Neutrophil (primary cell): ENCODE results near the gene ZNF346.

ENCODE experiments used
- H3K27ac ChIP-seq: fragments of 200-600 bp; sonication (generic); 2 replicates; pipeline ENCODE4 v1.5.1; 2016; ENCODE audit warnings: mild to moderate bottlenecking, moderate library complexity
- H3K27me3 ChIP-seq: fragments of 200-600 bp; sonication (generic); 2 replicates; pipeline ENCODE4 v1.6.0; 2016; ENCODE audit warnings: mild to moderate bottlenecking
- H3K36me3 ChIP-seq: fragments of 200-600 bp; sonication (generic); 2 replicates; pipeline ENCODE4 v1.5.1; 2017
- H3K4me1 ChIP-seq, 2 experiments: fragments of 200-600 bp in 1 of 2; sonication (generic) in 1 of 2; 1 replicate in 1 of 2; 2 replicates in 1 of 2; pipeline versions ENCODE4 v1.5.1 to v1.6.1; 2013 to 2016; ENCODE audit warnings: low read depth in 1 of 2, low read length in 1 of 2, mild to moderate bottlenecking in 1 of 2, moderate library complexity in 1 of 2; ENCODE audit not compliant: control insufficient read depth in 1 of 2, insufficient read depth in 1 of 2
- H3K4me3 ChIP-seq, 2 experiments: fragments of 200-600 bp in 1 of 2; sonication (generic) in 1 of 2; 1 replicate in 1 of 2; 2 replicates in 1 of 2; pipeline ENCODE4 v1.5.1; 2013 to 2016; ENCODE audit warnings: low read depth in 1 of 2, low read length in 1 of 2, mild to moderate bottlenecking in 1 of 2, moderate library complexity in 1 of 2
- H3K9me3 ChIP-seq: fragments of 200-600 bp; sonication (generic); 2 replicates; pipeline ENCODE4 v1.5.1; 2016
- CTCF ChIP-seq: fragments of 200-600 bp; sonication (generic); IDR thresholded peaks from 2 replicates; pipeline ENCODE4 v1.5.1; 2016; ENCODE audit warnings: antibody characterized with exemption

ZNF346 gene

GRCh38 chr5:177083357-177083756 is 60.9 kb downstream of the ZNF346 start:
- H3K27me3 ChIP-seq: peaks cover 57% of the 10 kb centered on the region
- no peak overlapping the region for H3K27ac ChIP-seq
- peaks cover 10 to 11% of the 10 kb centered on the region in 2 experiments for H3K4me1 ChIP-seq
- no peak for TF ChIP-seq CTCF
- H3K9me3 ChIP-seq: no peaks in the 10 kb centered on the region
- no peak overlapping the region for H3K4me3 ChIP-seq
- H3K36me3 ChIP-seq: no peaks in the 10 kb centered on the region

DNA sequence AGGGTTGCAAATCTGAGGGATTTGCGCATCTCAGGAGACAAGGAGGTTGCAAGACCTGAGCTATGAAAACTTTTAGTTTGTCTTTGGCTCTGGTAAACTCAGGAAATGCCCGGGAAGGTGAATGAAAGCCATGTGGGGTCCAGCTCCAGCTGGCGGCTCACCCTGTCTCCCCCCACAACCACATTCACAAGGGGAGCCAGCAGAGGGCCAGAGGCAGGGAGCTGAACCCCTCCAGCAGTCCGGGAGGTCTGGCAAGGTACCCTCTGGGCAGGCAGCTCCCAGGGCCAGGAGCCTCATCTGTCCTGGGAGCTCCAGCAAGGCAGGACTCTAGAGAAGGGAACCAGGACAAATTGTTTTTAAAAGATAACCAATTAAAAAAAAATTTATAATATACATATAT is 61.7 kb downstream of the ZNF346 start:
- no peak for TF ChIP-seq CTCF
- Histone ChIP-seq H3K4me1 (peaks cover 10 to 11% of the 10 kb centered on the region in 2 experiments), H3K27me3 (peaks cover 65% of the 10 kb centered on the region), H3K27ac (no peak overlapping the region), H3K4me3 (no peak overlapping the region), H3K36me3 (no peaks in the 10 kb centered on the region), H3K9me3 (no peaks in the 10 kb centered on the region)

DNA sequence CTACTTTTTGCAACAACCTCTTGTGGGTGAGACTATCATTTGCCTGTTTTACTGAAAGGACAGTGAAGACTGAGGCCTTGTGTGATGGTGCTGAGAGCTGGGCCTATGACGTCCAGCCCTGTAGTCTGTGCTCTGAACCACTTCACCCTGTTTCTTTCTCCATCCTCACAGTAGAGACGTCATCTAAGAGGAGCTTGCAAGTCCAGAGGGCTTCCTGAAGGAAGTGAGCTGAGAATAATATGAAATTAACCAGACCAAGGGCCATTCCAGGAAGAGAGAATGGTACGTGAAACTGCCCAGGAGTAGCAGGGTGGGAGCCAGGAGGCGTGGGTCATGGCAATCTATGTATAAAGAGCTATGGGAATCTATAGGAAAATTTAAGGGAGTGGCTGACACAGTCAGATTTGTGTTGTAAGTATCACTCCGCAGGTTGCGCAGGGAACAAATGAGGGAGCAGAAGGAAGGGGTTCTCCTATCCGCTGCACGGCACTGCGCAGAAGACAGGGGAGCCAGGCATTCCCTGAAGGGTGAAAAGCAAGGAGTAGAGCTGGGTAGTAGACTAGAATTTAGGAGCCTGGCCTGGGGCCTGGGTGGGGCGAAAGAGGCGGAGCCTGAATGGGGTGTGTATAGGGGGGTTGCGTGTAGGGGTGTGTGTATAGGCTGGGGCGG is 63.6 kb downstream of the ZNF346 start:
- peaks cover 81% of the 10 kb centered on the region for H3K27me3 ChIP-seq

DNA sequence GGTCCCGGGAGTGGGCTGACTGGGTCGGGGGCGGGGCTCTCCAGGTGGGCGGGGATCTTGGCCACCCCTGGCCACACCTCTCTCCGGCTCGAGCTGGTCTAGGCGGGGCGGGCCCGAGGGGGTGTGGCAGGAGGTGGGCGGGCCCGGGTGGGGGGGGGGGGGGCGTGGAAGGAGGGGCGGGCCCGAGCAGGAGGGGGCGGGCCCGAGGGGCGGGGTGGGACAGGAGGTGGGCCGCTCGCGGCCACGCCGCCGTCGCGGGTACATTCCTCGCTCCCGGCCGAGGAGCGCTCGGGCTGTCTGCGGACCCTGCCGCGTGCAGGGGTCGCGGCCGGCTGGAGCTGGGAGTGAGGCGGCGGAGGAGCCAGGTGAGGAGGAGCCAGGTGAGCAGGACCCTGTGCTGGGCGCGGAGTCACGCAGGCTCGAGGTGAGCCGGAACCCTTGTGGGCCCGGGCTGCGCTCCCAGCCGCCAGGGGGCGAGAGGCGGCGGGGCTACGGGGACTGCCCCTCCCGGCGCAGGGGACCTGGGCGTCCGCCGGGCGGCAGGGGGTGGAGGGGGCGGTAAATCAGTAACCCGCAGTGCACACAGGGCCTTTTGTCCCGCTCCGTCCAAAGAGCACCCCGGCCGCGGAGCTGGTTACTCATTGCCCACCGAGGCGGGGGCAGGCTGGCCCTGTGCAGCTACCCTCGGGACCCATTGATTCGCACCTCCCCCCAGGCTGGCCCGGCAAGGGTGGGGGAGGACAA is 64.3 kb downstream of the ZNF346 start, which contains the start of gene FGFR4:
Gene FGFR4, plus strand, starts transcription at position 262 of the 744 bp plus-strand sequence. CDS start 2,688 bp downstream, outside the sequence.
- H3K27ac ChIP-seq: peak within 1 kb of the TSS; percentile 33
- peak within 1 kb of the TSS; percentile 49 to 60 for H3K4me3 ChIP-seq
- H3K4me1 ChIP-seq: peaks cover 10 to 11% of the 10 kb centered on the region in 2 experiments
- no peaks in the 10 kb centered on the region for H3K36me3 ChIP-seq
- no peaks in the 10 kb centered on the region for H3K9me3 ChIP-seq
- TF ChIP-seq CTCF: no peak
- peaks cover 82% of the 10 kb centered on the region for H3K27me3 ChIP-seq

More for the DNA sequence above, 63.6 kb downstream of the ZNF346 start:
- peaks cover 10 to 11% of the 10 kb centered on the region in 2 experiments for H3K4me1 ChIP-seq
- H3K4me3 ChIP-seq: no peak overlapping the region
- peak overlapping the region; percentile 33 for H3K27ac ChIP-seq
- H3K36me3 ChIP-seq: no peaks in the 10 kb centered on the region
- no peaks in the 10 kb centered on the region for H3K9me3 ChIP-seq
- no peak for TF ChIP-seq CTCF

DNA sequence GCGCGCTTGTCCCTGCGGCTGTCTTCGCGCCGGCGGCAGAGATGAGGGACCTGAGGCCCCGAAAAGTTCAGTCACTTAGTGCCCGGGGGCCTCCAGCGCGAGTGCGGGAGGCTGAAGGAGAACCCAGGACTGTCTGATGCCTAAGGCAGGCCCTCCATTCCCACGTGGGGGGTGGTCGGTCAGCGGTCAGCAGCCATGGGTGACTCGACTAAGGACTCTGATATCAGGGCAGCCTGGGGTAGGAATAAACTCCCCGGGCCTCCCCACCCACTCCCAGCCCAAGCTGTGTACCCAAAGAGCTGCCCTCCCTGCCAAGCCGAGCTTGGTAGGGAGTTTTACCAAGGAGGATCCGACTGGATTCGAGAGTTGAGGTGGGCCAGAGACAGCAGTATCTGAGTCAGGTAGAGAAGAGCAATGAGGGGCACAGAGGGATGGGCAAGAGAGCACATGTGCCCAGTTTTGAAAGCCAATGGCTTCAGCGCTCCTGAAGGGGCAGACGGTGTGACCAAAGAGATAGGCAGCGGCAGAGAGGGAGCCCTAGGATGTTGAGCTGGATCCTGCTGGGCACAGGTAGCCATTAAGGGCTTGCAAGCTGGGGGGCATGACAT is 65.0 kb downstream of the ZNF346 start:
- peak overlapping the region; percentile 49 to 60 for H3K4me3 ChIP-seq
- no peaks in the 10 kb centered on the region for H3K9me3 ChIP-seq
- H3K27ac ChIP-seq: no peak overlapping the region
- peaks cover 10 to 11% of the 10 kb centered on the region in 2 experiments for H3K4me1 ChIP-seq
- TF ChIP-seq CTCF: no peak
- peaks cover 79% of the 10 kb centered on the region for H3K27me3 ChIP-seq
- H3K36me3 ChIP-seq: no peaks in the 10 kb centered on the region
